GM23338 (cell line): ENCODE data around the gene KCTD7. TPM values are rescaled to one million over a fixed set of nuclear protein-coding genes. Genes with fewer than 3 reads are reported as not detected.

ENCODE experiments used
- ATAC-seq: fragments of 200-7000 bp; cut with Tn5 transposase; 3 replicates; pipeline ENCODE4 v1.9.1; 2020
- DNase-seq: peaks from one replicate; pipeline ENCODE4 v3.0.0-alpha.2; 2015; ENCODE audit warnings: low spot score
- H2AFZ ChIP-seq: fragments of 200-600 bp; sonication (generic); 2 replicates; pipeline ENCODE4 v1.8.0; 2016; ENCODE audit warnings: antibody characterized with exemption, mild to moderate bottlenecking, moderate library complexity
- H3F3A ChIP-seq: fragments of 200-600 bp; sonication (generic); replicated peaks from 2 replicates; pipeline ENCODE4 v1.8.0; 2017; ENCODE audit warnings: antibody characterized with exemption, mixed run types, low read depth
- H3K27ac ChIP-seq: fragments of 200-600 bp; sonication (generic); 2 replicates; pipeline ENCODE4 v1.6.1; 2016; ENCODE audit warnings: low read depth
- H3K27me3 ChIP-seq: fragments of 200-600 bp; sonication (generic); 2 replicates; pipeline ENCODE4 v1.8.0; 2016; ENCODE audit warnings: mild to moderate bottlenecking, mixed run types, moderate library complexity; ENCODE audit not compliant: insufficient read depth
- H3K36me3 ChIP-seq: fragments of 200-600 bp; sonication (generic); 2 replicates; pipeline ENCODE4 v1.8.0; 2016; ENCODE audit warnings: mild to moderate bottlenecking; ENCODE audit not compliant: insufficient read depth
- H3K4me1 ChIP-seq: fragments of 200-600 bp; sonication (generic); 2 replicates; pipeline ENCODE4 v1.8.0; 2016; ENCODE audit warnings: mild to moderate bottlenecking, moderate library complexity; ENCODE audit not compliant: insufficient read depth
- H3K4me2 ChIP-seq: fragments of 200-600 bp; sonication (generic); 2 replicates; pipeline ENCODE4 v1.7.1; 2017; ENCODE audit warnings: mixed run types
- H3K4me3 ChIP-seq: fragments of 200-600 bp; sonication (generic); 2 replicates; pipeline ENCODE4 v1.6.1; 2016; ENCODE audit warnings: mixed run types
- H3K79me2 ChIP-seq: fragments of 200-600 bp; sonication (generic); replicated peaks from 2 replicates; pipeline ENCODE4 v1.8.0; 2017; ENCODE audit warnings: mild to moderate bottlenecking; ENCODE audit not compliant: insufficient read depth
- H3K9me2 ChIP-seq: fragments of 200-600 bp; sonication (generic); 2 replicates; pipeline ENCODE4 v1.8.0; 2017; ENCODE audit not compliant: insufficient read depth
- H4K20me1 ChIP-seq: fragments of 200-600 bp; sonication (generic); replicated peaks from 2 replicates; pipeline ENCODE4 v1.8.0; 2017; ENCODE audit warnings: mild to moderate bottlenecking; ENCODE audit not compliant: insufficient read depth
- H3K27ac Mint-ChIP-seq: 2 replicates; pipeline ENCODE4 v1.8.0; 2020; ENCODE audit warnings: inconsistent platforms, mild to moderate bottlenecking, moderate library complexity, mixed read lengths
- H3K27me3 Mint-ChIP-seq: 3 replicates; pipeline ENCODE4 v1.8.0; 2022; ENCODE audit warnings: low read depth, mild to moderate bottlenecking, moderate library complexity, mixed read lengths, inconsistent platforms; ENCODE audit not compliant: insufficient read depth, poor library complexity
- H3K36me3 Mint-ChIP-seq: 3 replicates; pipeline ENCODE4 v1.8.0; 2021; ENCODE audit warnings: low read depth, mild to moderate bottlenecking, inconsistent platforms, moderate library complexity, mixed read lengths
- H3K4me1 Mint-ChIP-seq: 3 replicates; pipeline ENCODE4 v1.8.0; 2020; ENCODE audit warnings: mild to moderate bottlenecking, inconsistent platforms, mixed read lengths
- H3K4me3 Mint-ChIP-seq: 3 replicates; pipeline ENCODE4 v1.8.0; 2021; ENCODE audit warnings: moderate library complexity, mild to moderate bottlenecking, inconsistent platforms, mixed read lengths
- H3K9me3 Mint-ChIP-seq: 3 replicates; pipeline ENCODE4 v1.8.0; 2020; ENCODE audit warnings: moderate library complexity, mild to moderate bottlenecking, inconsistent platforms, mixed read lengths
- CREB1 ChIP-seq: fragments of 250-450 bp; sonication (Bioruptor Pico); IDR thresholded peaks from 2 replicates; pipeline ENCODE4 v1.5.0; 2020; ENCODE audit warnings: low read depth, mild to moderate bottlenecking, moderate library complexity
- CTCF ChIP-seq, 2 experiments: fragments of 200-600 bp in 1 of 2; sonication (generic) in 1 of 2; conservative IDR thresholded peaks; 2 replicates each; pipeline versions ENCODE4 v1.5.1 to v1.6.1; 2016 to 2017; ENCODE audit warnings: antibody characterized with exemption in 2 of 2, low read depth in 2 of 2, mild to moderate bottlenecking in 2 of 2, moderate library complexity in 1 of 2
- ETS1 ChIP-seq: IDR thresholded peaks from 2 replicates; pipeline ENCODE4 v1.6.1; 2016; ENCODE audit warnings: antibody characterized with exemption
- EZH2 ChIP-seq: fragments of 200-600 bp; sonication (generic); IDR thresholded peaks from one replicate; pipeline ENCODE4 v1.8.0; 2017; ENCODE audit warnings: antibody characterized with exemption, mild to moderate bottlenecking, low read depth; ENCODE audit not compliant: unreplicated experiment
- EZH2phosphoT487 ChIP-seq: fragments of 200-600 bp; sonication (generic); IDR thresholded peaks from one replicate; pipeline ENCODE4 v1.8.1; 2018; ENCODE audit warnings: antibody characterized with exemption; ENCODE audit not compliant: unreplicated experiment
- JUNB ChIP-seq: IDR thresholded peaks from one replicate; pipeline ENCODE4 v1.6.1; 2016; ENCODE audit warnings: antibody characterized with exemption; ENCODE audit not compliant: unreplicated experiment
- NANOG ChIP-seq: IDR thresholded peaks from 2 replicates; pipeline ENCODE4 v1.6.1; 2016; ENCODE audit warnings: antibody characterized with exemption, borderline replicate concordance
- POLR2AphosphoS5 ChIP-seq: IDR thresholded peaks from 2 replicates; pipeline ENCODE4 v1.6.1; 2016; ENCODE audit warnings: antibody characterized with exemption, low read depth
- REST ChIP-seq: IDR thresholded peaks from one replicate; pipeline ENCODE4 v1.6.1; 2018; ENCODE audit warnings: antibody characterized with exemption; ENCODE audit not compliant: unreplicated experiment
- STAT1 ChIP-seq: IDR thresholded peaks from one replicate; pipeline ENCODE4 v1.6.1; 2016; ENCODE audit warnings: antibody characterized with exemption; ENCODE audit not compliant: unreplicated experiment
- ZNF114 ChIP-seq: fragments of 250-450 bp; sonication (Bioruptor Pico); IDR thresholded peaks from 2 replicates; pipeline ENCODE4 v1.5.0; 2020; ENCODE audit warnings: mild to moderate bottlenecking, moderate library complexity
- ZNF331 ChIP-seq: fragments of 250-450 bp; sonication (Bioruptor Pico); IDR thresholded peaks from 2 replicates; pipeline ENCODE4 v1.5.0; 2020; ENCODE audit warnings: low read depth, mild to moderate bottlenecking, moderate library complexity
- ZNF462 ChIP-seq: fragments of 250-450 bp; sonication (Bioruptor Pico); IDR thresholded peaks from 2 replicates; pipeline ENCODE4 v1.5.0; 2020; ENCODE audit warnings: mild to moderate bottlenecking, moderate library complexity
- polyA plus RNA-seq: library from polyadenylated mRNA; unstranded; fragments of >200 nt; fragmentation: Nextera tagmentation; extraction: Ambion mirVana; gene quantifications from 2 replicates; pipeline ENCODE4 v1.2.1, GENCODE V29; 2016
- total RNA-seq: library from RNA; depleted of rRNA; stranded (reverse); fragments of >200 nt; shearing (Covaris generic); gene quantifications from 2 replicates; pipeline ENCODE4 v1.2.3, GENCODE V29; 2014

The KCTD7 gene
- total and polyA plus RNA-seq, 2 experiments from 2014 or later, result 3.7 to 21.0 TPM

- H3K27ac Mint-ChIP-seq, result no peak overlapping the region
Measured at GRCh38 chr7:66586181-66586580, 42.5 kb upstream of the KCTD7 start.

More at GRCh38 chr7:66586181-66586580, 42.5 kb upstream of the KCTD7 start:
- Histone ChIP-seq H3K79me2 (peaks cover 100% of the 10 kb centered on the region), H3K27me3 (no peaks in the 10 kb centered on the region), H3K9me2 (no peaks in the 10 kb centered on the region), H3K36me3 (peaks cover 3% of the 10 kb centered on the region; the same call in 1 of the 2 replicates), H2AFZ (no peak overlapping the region), H3K27ac (peak overlapping the region; percentile 26; the same call in 1 of the 2 replicates), H3K4me2 (no peak overlapping the region), H3F3A (0 out of 2 replicates have a peak, but pooled peaks cover 3% of the 10 kb centered on the region), H4K20me1 (peaks cover 42% of the 10 kb centered on the region), H3K4me3 (no peak overlapping the region), H3K4me1 (peaks cover 5% of the 10 kb centered on the region)
- Mint-ChIP-seq H3K36me3 (peaks cover 26% of the 10 kb centered on the region), H3K4me1 (peaks cover 7% of the 10 kb centered on the region), H3K27me3 (peaks cover 3% of the 10 kb centered on the region), H3K4me3 (no peak overlapping the region), H3K9me3 (no peaks in the 10 kb centered on the region; the same call in 2 of the 3 replicates)
- ATAC-seq (no peak), DNase-seq (no peak)
- TF ChIP-seq CREB1 (CRISPR knock-in tag) (no peak), STAT1 (no peak), EZH2phosphoT487 (no peak), ZNF462 (CRISPR knock-in tag) (no peak), REST (no peak), ZNF114 (no peak), CTCF (conservative IDR thresholded peaks at IDR 0.05; ENCODE audit: low read depth in 2 of 2) (no peak), EZH2 (no peak), POLR2AphosphoS5 (no peak), ETS1 (no peak), NANOG (no peak), ZNF331 (CRISPR knock-in tag) (no peak), JUNB (no peak)
